Chondrocyte (in vitro differentiated cells): ENCODE data around the gene MVK. TPM values are rescaled to one million over a fixed set of nuclear protein-coding genes. Genes with fewer than 3 reads are reported as not detected.

Experiments used
- DNase-seq: peaks from one replicate; pipeline ENCODE4 v3.0.0; 2021; ENCODE audit warnings: mixed read lengths, low spot score
- H3K27ac Mint-ChIP-seq: one replicate; pipeline ENCODE4 v1.8.0; 2021; ENCODE audit warnings: mild to moderate bottlenecking, moderate library complexity, mixed read lengths; ENCODE audit not compliant: unreplicated experiment
- H3K27me3 Mint-ChIP-seq: 2 replicates; pipeline ENCODE4 v1.8.0; 2021; ENCODE audit warnings: low read depth, mixed read lengths
- H3K36me3 Mint-ChIP-seq: 2 replicates; pipeline ENCODE4 v1.8.0; 2021; ENCODE audit warnings: low read depth, mixed read lengths
- H3K4me1 Mint-ChIP-seq: 2 replicates; pipeline ENCODE4 v1.8.0; 2021; ENCODE audit warnings: low read depth, mild to moderate bottlenecking, mixed read lengths
- H3K4me3 Mint-ChIP-seq: one replicate; pipeline ENCODE4 v1.8.0; 2021; ENCODE audit warnings: mild to moderate bottlenecking, moderate library complexity, mixed read lengths; ENCODE audit not compliant: unreplicated experiment
- H3K9me3 Mint-ChIP-seq: 2 replicates; pipeline ENCODE4 v1.8.0; 2021; ENCODE audit warnings: low read depth, mixed read lengths
- CTCF ChIP-seq: fragments of 200-600 bp; sonication (generic); IDR thresholded peaks from 2 replicates; pipeline ENCODE4 v1.5.0; 2021; ENCODE audit warnings: antibody characterized with exemption, mild to moderate bottlenecking, moderate library complexity
- total RNA-seq: library from RNA; stranded (reverse); gene quantifications from 3 replicates; pipeline ENCODE4 v1.2.1, GENCODE V29; 2021

Gene MVK
- total RNA-seq, 1 donor from 2014 or later: 14.1 TPM

GRCh38 chr12:109551108-109551507, 22.5 kb upstream of the MVK start:
- TF ChIP-seq CTCF: no peak
- no peak for DNase-seq
- Mint-ChIP-seq H3K27me3 (peaks cover 18% of the 10 kb centered on the region), H3K4me1 (no peaks in the 10 kb centered on the region), H3K4me3 (no peak overlapping the region), H3K9me3 (no peaks in the 10 kb centered on the region), H3K36me3 (no peaks in the 10 kb centered on the region), H3K27ac (no peak overlapping the region)

DNA sequence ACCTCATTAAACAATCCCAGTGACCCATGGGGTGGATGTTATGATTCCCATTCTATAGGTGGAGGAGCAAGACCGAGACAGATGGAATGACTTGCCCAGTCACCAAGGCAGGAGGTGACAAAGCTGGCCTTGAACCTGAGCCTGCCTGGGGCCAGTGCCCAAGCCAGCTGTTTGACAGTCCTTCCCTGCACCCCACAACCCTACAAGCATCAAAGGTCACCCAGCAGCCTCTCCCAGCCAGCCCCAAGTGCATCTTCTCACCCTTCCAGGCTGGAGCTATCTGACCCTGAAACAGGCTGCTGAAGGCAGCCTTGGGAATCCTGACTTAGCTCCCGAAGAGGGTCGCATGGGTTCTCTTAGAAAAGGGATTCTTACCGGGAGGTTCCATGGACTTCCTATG, 20.6 kb upstream of the MVK start:
- no peaks in the 10 kb centered on the region for H3K4me1 Mint-ChIP-seq
- H3K36me3 Mint-ChIP-seq: no peaks in the 10 kb centered on the region
- no peak for DNase-seq
- H3K9me3 Mint-ChIP-seq: no peaks in the 10 kb centered on the region
- no peak overlapping the region for H3K4me3 Mint-ChIP-seq
- TF ChIP-seq CTCF: no peak
- H3K27me3 Mint-ChIP-seq: peaks cover 18% of the 10 kb centered on the region
- no peak overlapping the region for H3K27ac Mint-ChIP-seq

GRCh38 chr12:109553483-109553882, 20.1 kb upstream of the MVK start:
- Mint-ChIP-seq H3K4me3 (no peak overlapping the region), H3K4me1 (no peaks in the 10 kb centered on the region), H3K9me3 (no peaks in the 10 kb centered on the region), H3K27me3 (peaks cover 18% of the 10 kb centered on the region), H3K27ac (no peak overlapping the region), H3K36me3 (no peaks in the 10 kb centered on the region)
- DNase-seq: no peak
- no peak for TF ChIP-seq CTCF

- no peaks in the 10 kb centered on the region for H3K9me3 Mint-ChIP-seq
- H3K4me1 Mint-ChIP-seq: no peaks in the 10 kb centered on the region
- no peak overlapping the region for H3K27ac Mint-ChIP-seq
- no peak overlapping the region for H3K4me3 Mint-ChIP-seq
- H3K27me3 Mint-ChIP-seq: peaks cover 16% of the 10 kb centered on the region
- H3K36me3 Mint-ChIP-seq: peaks cover 1% of the 10 kb centered on the region
- DNase-seq: no peak
- TF ChIP-seq CTCF: no peak
Measured at GRCh38 chr12:109553906-109554500, 19.6 kb upstream of the MVK start.

GRCh38 chr12:109554761-109555160, 18.8 kb upstream of the MVK start:
- Mint-ChIP-seq H3K36me3 (peaks cover 1% of the 10 kb centered on the region), H3K4me3 (no peak overlapping the region), H3K9me3 (no peaks in the 10 kb centered on the region), H3K4me1 (no peaks in the 10 kb centered on the region), H3K27me3 (peaks cover 14% of the 10 kb centered on the region), H3K27ac (no peak overlapping the region)
- TF ChIP-seq CTCF: no peak
- DNase-seq: no peak
